Calu3 (cell line): ENCODE results near the gene GLRA3. TPM values are rescaled to one million over a fixed set of nuclear protein-coding genes. Genes with fewer than 3 reads are reported as not detected.

Source experiments
- BruUV-seq: library from RNA; stranded (reverse); fragments of 400-500 nt; replicated peaks from 2 replicates; lab custom pipeline; 2021; lab: Mats Ljungman, UMichigan
- CTCF ChIA-PET: fragments of 300-600 bp; sonication (Branson Sonifier 250); formaldehyde crosslinking; loops from one replicate; lab custom pipeline; 2022; ENCODE audit warnings: antibody characterized with exemption; lab: Charles Lee
- DNase-seq: peaks from one replicate; pipeline ENCODE4 v3.0.0; 2022
- H3K27ac Mint-ChIP-seq: one replicate; pipeline ENCODE4 v1.8.0; 2022; ENCODE audit warnings: mixed read lengths; ENCODE audit not compliant: unreplicated experiment
- H3K27me3 Mint-ChIP-seq: one replicate; pipeline ENCODE4 v1.8.0; 2022; ENCODE audit warnings: mixed read lengths; ENCODE audit not compliant: unreplicated experiment
- H3K36me3 Mint-ChIP-seq: one replicate; pipeline ENCODE4 v1.8.0; 2022; ENCODE audit warnings: mild to moderate bottlenecking, moderate library complexity, mixed read lengths; ENCODE audit not compliant: insufficient read depth, unreplicated experiment
- H3K4me1 Mint-ChIP-seq: one replicate; pipeline ENCODE4 v1.8.0; 2022; ENCODE audit warnings: mild to moderate bottlenecking, low read depth, mixed read lengths; ENCODE audit not compliant: unreplicated experiment
- H3K4me3 Mint-ChIP-seq: one replicate; pipeline ENCODE4 v1.8.0; 2022; ENCODE audit warnings: mild to moderate bottlenecking, low read depth, moderate library complexity, mixed read lengths; ENCODE audit not compliant: unreplicated experiment
- H3K9me3 Mint-ChIP-seq: one replicate; pipeline ENCODE4 v1.8.0; 2022; ENCODE audit warnings: low read depth, mixed read lengths; ENCODE audit not compliant: unreplicated experiment
- intact Hi-C: fragments of 100-400 bp; cut with micrococcal nuclease; formaldehyde crosslinking; loops from one replicate; pipeline ENCODE4 v1.10.0; 2022; ENCODE audit not compliant: unreplicated experiment
- total RNA-seq: library from RNA; stranded (reverse); gene quantifications from 2 replicates; pipeline ENCODE4 v1.2.3, GENCODE V29; 2022
- TF ChIP-seq, protein P1 (sequence below): fragments of 200-600 bp; IDR thresholded peaks from one replicate; pipeline ENCODE4 v1.8.0; 2022; ENCODE audit warnings: antibody characterized with exemption; ENCODE audit not compliant: unreplicated experiment

Gene GLRA3
- total RNA-seq, 1 experiment from 2014 or later, result 0.07 TPM

DNA sequence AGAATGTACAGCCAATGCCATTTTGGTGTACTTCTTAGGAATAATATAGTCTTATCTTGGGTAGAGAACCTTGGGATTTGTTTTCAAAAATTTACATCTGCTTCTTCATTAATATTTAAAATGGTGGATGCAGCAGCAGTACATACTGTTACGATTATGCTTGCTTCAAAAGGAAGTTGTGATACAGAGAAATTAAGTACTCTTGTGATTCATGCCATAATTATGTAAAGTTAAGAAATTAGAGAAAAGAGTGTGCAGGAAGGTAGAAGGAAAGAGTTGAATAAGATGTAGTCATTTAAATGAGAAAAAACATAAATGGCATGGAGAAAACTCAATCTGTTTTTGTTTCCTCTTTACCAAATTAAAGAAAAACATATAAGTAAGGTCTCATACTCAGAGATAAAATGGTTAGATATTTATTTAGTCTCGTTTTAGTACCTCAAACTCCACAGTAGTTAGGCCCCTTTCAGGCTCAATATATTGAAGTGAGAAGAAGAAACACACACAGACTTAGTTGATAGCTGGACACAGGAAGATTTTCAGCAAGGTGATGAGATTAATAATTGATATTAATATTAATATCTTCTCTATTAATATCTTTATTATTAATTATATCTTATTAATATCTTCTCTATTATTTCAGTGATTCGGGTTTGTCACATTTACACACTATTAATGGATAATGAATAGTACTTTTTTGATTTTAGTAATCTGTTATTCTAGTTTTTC, 236.6 kb downstream of the GLRA3 start:
- BruUV-seq, result no TSS peak
- Mint-ChIP-seq H3K9me3 (no peaks in the 10 kb centered on the region), H3K27me3 (no peaks in the 10 kb centered on the region), H3K4me1 (no peaks in the 10 kb centered on the region), H3K36me3 (no peaks in the 10 kb centered on the region), H3K4me3 (no peak overlapping the region), H3K27ac (no peak overlapping the region)
- intact Hi-C loops, result no loop called here
- TF ChIP-seq, protein P1, sequence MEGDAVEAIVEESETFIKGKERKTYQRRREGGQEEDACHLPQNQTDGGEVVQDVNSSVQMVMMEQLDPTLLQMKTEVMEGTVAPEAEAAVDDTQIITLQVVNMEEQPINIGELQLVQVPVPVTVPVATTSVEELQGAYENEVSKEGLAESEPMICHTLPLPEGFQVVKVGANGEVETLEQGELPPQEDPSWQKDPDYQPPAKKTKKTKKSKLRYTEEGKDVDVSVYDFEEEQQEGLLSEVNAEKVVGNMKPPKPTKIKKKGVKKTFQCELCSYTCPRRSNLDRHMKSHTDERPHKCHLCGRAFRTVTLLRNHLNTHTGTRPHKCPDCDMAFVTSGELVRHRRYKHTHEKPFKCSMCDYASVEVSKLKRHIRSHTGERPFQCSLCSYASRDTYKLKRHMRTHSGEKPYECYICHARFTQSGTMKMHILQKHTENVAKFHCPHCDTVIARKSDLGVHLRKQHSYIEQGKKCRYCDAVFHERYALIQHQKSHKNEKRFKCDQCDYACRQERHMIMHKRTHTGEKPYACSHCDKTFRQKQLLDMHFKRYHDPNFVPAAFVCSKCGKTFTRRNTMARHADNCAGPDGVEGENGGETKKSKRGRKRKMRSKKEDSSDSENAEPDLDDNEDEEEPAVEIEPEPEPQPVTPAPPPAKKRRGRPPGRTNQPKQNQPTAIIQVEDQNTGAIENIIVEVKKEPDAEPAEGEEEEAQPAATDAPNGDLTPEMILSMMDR, result no peak
- no peak for DNase-seq
- CTCF ChIA-PET, result no interaction called here

DNA sequence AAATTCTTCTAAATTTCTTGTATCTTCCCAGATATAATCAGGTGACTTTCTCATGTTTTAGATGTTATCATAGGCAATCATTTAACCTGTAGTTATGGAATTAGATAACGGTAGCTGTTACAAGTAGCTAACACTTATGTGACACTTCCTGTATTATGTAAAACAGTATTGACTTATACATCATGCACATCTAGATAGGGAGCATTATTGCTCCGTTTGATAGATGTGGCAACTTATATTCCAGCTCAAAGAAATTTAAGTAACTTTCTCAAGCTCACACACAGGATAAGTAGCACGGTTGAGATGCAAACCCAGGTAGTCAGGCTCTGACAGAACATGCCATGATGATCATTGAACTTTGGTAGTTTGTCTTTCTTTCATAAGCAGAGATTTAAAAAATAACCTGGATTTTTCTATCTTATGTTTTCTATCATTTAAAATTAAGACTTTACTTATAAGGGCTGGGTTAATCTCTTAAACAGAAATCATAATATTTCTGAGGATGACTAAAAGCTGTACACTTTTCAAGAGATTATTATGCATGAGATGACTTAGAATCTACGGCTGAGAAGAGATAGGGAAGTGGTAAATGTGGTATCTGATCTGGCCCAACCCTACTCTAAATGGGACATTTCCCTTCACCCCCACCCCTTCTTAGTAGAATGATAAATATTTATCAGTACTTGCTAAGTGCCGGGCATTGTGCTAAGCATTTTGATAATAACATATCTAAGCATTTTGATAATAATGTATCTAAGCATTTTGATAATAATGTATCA, 237.6 kb downstream of the GLRA3 start:
- intact Hi-C loops, result no loop called here
- Mint-ChIP-seq H3K36me3 (no peaks in the 10 kb centered on the region), H3K27me3 (no peaks in the 10 kb centered on the region), H3K27ac (no peak overlapping the region), H3K9me3 (no peaks in the 10 kb centered on the region), H3K4me1 (no peaks in the 10 kb centered on the region), H3K4me3 (no peak overlapping the region)
- no peak for DNase-seq
- CTCF ChIA-PET, result no interaction called here
- TF ChIP-seq, protein P1, result no peak
- no TSS peak for BruUV-seq

DNA sequence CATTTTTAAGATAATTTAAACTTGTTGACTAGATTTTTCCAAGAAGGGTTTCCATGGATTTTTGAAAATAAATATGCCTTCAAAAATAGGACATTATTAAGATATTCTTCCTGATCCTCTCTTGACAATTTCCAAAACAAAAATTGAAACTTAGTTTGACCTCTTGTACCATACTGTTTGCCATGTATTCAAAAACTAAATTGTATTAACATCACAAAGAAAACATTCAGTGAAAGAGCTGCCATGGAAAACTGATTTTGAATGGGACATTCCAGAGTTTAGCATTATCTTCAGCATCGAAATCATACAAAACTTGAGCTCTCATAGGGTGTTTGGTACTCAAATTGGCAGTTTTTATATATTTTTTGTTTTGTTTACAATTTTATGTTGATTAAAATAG, 238.7 kb downstream of the GLRA3 start:
- intact Hi-C loops, result no loop called here
- no TSS peak for BruUV-seq
- DNase-seq, result no peak
- TF ChIP-seq, protein P1, result no peak
- no peaks in the 10 kb centered on the region for H3K4me1 Mint-ChIP-seq
- H3K36me3 Mint-ChIP-seq, result no peaks in the 10 kb centered on the region
- no peaks in the 10 kb centered on the region for H3K27me3 Mint-ChIP-seq
- H3K4me3 Mint-ChIP-seq, result no peak overlapping the region
- no peaks in the 10 kb centered on the region for H3K9me3 Mint-ChIP-seq
- CTCF ChIA-PET, result no interaction called here
- no peak overlapping the region for H3K27ac Mint-ChIP-seq

Other genes with a start within 250 kb of the GLRA3 start
- not detected in 2 replicates for gene ADAM29, start 89.1 kb upstream of the GLRA3 start, total RNA-seq